Measurements from ENCODE around the gene LCN1.

The LCN1 gene

DNA sequence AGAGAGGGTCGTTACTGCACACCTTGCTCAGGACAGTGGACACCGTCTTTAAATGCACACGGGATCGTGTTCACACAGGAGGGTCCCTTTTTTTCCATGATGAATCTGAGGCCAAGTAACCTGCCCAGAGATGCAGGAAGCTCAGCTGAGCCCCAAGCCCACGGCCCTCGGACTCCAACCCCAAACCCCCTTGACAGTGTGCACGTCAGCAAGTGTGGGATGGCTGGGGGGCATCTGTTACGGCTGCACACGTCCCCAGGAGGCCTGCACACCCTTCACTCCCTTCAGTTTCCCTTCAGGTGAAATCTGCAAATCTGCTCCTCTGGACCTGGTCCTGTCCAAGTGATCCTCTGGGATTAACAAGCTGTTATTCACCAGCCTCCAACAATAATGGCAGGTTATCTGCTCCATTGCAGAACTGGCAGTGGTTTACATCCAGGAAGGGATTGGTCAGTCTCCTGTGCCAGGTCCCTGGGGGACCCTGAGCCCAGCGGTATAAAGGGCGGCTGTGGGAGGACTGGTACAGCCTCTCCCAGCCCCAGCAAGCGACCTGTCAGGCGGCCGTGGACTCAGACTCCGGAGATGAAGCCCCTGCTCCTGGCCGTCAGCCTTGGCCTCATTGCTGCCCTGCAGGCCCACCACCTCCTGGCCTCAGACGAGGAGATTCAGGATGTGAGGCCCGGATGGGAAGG, at the start of gene LCN1:
TSS of gene LCN1 (plus strand) at position 525 of the 692 bp plus-strand sequence. CDS start at position 583, 58 bp downstream.
- no peak for DNase-seq (ENCODE audit: low read depth in 3 of 3)

DNA sequence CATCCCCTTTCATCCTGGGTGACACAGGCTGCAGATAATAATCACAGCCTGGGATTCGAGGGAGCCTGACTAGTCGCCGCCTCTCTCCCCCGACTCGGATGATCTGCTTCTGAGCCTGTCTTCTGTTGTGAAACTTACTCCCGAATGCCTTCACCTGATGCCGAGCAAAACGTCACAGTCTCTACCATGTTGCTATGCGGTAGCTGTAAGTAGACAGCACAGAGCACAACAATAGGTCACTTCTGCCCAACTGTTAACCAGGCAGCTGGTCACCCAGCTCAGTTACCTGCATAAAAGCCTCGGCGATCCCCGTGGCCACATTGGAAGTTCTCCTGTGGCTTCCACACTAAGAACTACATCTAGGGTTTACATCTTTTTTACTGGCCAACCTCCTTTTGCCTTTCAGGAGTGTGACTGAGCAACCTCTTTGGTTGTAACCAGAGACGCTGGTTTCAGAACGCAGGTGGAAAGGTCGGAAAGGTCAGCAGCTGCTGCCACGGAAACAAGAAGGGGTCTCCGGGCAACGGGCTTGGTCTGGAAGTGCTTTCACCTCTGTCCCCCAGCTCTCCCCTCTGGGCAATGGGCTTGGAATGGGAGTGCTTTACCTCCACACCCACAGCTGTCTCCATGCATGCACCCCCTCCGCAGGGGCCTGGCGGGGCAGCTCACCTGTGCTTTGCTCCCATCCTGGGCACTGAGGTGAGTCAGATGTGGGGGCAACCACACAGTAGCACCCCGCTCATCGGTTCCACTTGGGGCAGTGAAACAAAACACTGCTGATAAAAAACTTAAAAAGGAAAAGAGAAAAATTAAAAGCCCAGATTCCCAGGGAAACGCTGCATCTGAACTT, 49.2 kb upstream of the LCN1 start:
- no peak for DNase-seq (ENCODE audit: low read depth in 3 of 3)

DNA sequence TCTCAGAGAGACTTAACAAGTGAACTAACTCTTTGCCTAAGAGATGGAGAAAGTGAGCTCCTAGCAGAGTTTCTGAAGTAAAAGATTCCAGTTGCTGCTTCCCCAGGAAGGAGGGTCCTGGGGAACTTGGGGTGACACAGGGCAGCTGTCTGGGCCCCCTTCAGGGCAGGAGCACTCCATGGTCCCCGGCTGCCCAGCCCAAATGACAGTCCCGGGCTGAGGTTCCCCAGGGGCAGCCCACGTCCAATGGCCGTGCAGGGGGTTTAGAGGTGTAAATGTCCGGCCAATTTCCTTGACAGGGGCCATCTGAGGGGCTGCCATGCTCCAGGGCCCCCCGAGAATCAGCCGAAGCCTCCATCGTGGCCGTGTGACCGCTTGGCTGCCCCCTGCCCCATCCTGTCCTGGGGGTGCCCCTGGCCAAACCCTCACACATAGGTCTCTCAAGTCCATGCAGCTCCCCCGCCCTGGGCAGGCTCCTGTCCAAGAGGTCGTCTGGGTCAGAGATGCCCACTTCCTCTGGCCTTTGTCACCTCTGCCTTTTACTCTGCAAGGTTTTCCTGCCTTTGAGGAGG, 47.2 kb upstream of the LCN1 start:
- no peak for DNase-seq (ENCODE audit: low read depth in 3 of 3)

DNA sequence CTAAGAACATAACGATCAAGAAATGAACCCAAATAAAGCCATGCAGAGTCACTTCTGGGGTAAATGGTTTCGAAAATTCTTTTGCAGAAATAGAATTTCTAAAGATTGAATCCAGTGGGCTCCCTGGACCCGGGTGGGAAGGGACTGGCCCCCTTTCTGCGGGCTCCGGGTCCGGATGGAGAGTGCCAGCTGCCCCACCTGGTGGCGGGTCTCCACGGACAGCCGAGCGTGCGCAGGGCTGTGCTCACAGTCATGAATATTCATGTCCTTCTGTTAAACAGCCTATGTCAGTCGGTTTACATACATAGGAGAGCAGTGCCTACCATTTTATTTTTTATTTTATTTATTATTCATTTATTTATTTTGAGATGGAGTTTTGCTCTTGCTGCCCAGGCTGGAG, 46.3 kb upstream of the LCN1 start:
- DNase-seq (ENCODE audit: low read depth in 3 of 3): no peak

DNA sequence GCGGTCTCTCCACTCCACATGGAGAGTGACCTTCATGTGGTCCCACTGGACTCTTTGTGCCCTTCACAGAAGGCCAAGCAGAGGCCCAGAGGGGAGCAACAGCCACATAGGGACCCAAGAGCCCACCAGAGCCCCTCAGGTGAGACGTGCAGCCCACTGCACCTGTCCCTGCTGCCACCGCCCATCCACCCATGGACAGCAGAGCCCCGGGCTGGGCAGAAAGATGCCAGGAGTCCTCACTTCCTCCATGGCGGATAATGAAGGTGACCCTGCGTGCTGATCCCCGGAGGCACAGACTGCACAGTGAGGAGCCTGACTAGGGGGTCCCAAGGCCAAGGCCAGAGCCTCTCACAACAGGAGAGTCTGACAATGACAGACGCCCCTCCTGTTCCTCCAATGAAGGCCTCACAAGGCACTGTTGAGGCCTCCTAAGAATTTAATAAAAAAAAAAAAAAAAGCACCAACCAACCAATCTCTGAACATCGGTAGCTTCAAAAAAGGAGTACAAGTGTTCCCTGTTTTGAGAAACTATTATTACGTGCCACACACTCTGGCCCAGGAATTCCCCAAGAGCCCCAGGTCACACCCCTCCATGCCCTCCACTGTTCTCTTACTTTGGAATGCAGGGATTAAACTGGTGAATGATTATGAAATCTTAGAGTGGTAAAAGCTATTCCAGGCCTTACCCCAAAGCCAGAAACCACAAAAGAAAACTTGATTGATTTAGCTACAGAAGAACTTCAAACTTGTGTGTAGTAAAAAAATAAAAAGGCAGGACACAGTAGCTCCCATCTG, 44.5 kb upstream of the LCN1 start:
- DNase-seq (ENCODE audit: low read depth in 3 of 3): no peak

DNA sequence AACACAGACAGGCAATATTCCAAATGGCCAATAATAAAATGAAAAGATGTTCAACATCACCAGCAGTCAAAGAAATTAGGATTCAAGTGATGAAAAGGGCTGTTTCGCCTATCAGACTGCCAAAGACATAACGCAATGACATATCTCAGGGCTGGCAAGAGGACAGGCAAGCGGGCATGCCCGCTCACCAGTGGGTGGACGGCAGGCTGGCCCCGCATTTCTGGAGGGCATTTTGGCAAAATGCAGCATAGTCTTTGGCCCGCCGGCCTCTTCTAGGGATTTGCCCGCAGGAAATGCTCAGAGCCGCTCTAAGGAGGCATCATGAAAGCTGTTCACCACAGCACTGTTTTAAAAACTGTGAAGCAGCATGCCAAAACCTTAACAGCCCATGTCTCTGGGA, 43.0 kb upstream of the LCN1 start:
- no peak for DNase-seq (ENCODE audit: low read depth in 3 of 3)

DNA sequence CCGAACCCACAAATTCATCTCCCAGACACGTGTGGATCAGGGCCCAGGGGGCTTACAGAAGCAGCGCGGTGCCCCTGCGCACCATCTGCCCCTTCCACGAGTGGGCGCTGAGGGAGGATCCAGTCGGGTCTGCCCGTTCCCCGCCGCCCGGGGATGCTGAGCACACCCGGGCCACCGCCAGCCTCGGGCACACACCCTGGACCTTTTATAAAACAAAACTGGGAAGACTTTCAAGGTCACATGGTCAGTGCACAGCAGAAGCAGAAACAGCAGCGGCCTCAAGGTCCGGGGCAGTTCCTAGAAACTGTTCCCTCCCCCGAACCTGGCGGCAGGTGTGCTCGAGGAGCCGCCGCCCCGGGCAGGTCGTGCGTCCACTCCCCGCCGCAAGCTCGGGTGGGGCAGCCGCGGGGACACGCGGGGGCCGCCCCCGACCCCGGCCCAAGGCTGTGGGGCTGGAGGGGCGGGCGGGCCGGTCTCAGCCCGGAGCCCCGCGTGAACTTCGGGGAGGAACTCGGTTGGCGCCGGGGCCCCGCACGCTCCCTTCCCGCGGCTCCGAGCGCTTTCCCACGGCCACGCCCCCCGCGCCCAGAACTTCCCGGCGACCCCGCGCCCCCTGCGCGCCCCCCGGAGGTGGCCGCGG, 42.3 kb upstream of the LCN1 start:
- no peak for DNase-seq (ENCODE audit: low read depth in 3 of 3)

DNA sequence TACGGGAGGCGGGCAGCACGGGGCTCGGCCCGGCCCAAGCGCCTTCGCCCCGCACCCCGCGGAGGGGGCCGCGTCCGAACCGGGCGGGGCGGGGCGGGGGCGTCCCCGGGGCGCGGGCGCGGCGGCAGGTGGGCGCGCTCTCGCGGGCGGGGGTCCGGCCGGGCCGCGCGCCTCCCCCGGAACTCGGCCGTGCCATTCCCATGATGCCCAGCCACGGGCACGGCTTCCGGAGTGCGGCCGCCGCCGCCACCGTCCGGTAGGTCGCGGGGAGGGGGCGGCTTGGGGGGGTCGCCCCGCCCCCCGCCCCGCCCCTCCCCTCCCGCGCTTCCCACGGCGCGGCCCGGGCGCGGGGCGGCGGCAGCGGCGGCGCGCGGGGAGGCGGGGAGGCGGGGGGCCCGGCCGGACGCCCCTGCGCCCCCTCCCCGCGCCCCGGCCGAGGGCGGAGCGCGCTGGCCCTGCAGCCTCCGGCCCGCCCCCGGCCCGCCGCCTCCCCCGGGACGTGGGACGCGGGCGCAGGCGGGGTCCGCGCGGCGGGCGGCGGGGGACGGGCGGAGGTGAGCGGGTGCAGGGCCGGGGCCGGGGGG, 41.7 kb upstream of the LCN1 start, which contains the start of gene PPP1R26:
TSS of gene PPP1R26 (plus strand) at position 314 of the 584 bp plus-strand sequence. CDS start 4,729 bp downstream, outside the sequence.
- no peak for DNase-seq (ENCODE audit: low read depth in 3 of 3)

DNA sequence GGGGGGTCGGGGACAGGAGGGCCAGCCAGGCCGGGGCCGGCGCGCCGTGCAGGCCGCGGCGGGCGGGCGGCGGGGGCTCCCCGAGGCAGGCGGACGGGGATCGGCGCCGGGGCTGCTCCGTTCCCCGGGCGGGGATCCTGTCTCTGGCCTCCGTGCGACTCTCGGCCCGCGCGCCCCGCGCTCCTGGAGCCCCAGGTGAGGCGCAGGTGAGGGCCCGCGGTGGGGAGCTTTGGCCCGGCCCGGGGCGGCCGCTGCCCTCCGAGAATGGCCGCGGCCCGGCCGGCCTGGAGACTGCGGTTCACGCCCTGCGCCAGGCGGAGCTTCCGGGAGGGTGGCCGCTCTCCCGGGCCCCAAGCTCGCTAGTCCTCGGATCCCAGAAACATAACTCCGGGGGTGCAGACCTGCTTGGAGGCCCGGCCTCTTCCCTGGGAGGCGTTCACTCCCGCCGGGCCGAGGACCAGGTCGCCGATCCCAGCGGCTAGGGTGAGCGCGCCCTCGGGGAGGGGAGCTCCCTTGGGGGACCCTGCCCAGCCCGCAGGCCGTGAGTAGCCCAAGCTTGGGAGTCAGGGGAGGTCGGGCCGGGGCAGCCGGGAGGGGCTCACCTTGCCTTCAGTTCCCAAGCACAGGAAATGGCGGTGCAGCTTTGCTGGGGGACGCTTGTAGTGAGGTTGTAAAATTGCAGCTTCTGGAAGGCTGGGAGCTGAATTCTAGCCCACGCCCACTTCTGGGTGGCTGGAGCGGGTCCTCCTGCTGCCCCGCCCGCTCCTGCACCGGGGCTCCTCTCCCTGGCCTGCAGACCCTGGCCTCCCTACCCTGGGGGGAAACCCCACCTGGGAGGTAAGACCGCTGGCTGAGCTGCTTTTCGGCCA, 40.9 kb upstream of the LCN1 start:
- DNase-seq (ENCODE audit: low read depth in 3 of 3): no peak

DNA sequence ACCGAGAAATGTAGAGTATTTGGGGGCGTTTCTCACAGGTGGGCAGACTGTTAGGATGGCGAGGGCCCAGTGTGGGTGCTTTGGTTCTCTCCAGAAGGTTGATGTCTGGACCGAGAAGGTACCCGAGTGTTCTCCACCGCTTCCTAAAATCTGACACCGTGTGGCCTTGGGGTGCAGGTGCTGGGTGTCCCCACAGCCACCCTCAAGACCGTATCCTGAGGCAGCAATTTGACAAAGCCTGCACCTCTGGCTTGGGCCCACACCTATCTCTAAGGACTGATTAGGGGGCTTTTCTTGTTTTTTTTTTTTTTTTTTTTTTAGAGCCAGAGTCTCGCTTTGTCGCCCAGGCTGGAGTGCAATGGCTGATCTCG, 40.3 kb upstream of the LCN1 start:
- DNase-seq (ENCODE audit: low read depth in 3 of 3): no peak

DNA sequence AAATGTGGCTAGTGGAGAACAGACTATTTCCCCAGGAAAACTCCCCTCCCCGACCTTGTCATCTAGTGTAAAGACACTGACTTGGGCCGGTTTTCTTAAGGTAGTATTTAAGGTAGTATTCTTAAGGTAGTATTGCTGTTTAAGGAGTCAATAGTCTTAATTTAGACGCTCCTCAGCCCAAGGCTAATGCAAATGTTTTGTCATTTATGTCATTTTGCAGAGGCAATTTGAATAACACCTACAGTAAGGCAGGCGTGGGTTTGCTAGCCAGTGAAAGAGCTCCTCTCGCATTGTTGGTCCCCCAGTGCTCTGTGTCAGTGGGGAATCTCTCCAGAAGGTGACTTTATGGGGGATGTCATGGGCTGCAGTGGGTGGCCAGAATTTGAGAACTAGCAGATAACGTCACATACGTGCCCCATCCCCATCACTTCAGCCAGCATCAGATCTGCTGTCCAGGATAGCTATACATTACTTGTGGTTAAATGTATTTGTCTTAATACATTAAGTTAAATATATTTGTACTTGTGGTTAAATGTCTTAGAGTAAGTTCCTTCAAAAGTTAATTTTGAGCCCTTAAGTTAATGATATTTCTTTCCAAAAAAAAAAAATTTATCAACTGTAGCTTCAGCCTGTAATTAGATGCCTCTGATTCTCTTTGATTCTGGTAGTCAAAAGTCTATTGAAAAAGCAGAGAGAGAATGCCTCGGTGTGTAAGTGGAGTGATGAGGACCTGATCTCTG, 39.1 kb upstream of the LCN1 start:
- DNase-seq (ENCODE audit: low read depth in 3 of 3): no peak

DNA sequence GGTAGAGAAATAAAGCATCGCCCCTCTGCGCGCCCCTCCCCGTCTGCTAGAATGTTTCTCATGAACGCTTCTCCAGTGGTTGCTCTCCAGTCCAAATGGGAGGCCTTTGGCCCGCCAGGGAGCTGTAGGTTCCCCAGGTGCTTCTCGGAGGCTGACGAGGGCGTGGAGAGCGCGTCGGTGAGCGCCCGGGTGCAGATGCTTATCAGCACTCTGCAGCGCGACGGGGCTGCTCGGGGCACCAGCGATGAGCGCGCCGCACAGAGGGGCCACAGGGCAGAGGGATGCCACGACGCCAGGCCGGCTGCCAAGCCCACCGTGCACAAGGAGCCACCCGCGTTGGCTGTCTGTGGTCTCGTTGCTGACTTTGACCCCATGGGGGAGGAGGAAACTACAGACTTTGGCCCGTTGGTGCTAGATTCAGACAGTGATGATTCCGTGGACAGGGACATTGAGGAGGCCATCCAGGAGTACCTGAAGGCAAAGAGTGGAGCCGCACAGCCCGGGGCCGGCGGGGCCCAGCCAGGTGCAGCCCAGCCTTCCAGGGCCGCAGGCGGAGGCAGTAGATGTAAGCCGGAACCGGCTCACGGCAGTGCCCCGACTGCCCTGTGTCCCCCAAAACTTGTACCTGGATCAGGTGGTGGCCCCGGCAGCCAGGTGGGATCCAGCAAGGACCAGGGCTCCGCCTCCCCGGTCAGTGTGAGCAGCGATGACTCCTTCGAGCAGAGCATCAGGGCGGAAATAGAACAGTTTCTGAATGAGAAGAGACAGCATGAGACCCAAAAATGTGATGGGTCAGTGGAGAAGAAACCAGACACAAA, 36.6 kb upstream of the LCN1 start:
- DNase-seq (ENCODE audit: low read depth in 3 of 3): no peak

DNA sequence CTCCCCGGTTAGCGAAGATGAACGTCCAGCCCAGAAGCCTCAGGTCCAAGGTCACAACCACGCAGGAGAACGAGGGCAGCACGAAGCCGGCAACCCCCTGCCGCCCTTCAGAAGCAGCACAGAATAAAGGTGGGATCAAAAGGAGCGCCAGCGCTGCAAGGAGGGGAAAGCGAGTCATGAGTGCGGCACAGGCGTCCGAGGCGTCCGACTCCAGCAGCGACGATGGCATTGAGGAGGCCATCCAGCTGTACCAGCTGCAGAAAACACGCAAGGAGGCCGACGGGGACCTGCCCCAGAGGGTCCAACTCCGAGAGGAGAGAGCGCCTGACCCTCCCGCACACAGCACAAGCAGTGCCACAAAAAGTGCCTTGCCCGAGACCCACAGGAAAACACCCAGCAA, 35.9 kb upstream of the LCN1 start:
- no peak for DNase-seq (ENCODE audit: low read depth in 3 of 3)

DNA sequence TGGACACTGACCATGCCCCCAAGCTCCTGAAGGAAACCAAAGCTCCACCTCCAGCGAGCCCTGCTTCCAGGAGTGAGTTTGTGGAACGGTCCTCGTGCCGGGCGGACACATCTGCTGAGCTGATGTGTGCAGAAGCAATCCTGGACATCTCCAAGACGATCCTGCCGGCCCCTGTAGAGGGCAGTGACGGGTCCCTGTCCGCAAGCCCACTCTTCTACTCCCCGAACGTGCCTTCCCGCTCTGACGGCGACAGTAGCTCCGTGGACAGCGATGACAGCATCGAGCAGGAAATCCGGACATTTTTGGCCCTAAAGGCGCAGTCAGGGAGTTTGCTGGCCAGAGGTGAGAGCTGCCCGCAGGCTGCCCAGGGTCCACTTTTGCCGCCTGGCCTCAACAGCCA, 35.4 kb upstream of the LCN1 start:
- no peak for DNase-seq (ENCODE audit: low read depth in 3 of 3)

DNA sequence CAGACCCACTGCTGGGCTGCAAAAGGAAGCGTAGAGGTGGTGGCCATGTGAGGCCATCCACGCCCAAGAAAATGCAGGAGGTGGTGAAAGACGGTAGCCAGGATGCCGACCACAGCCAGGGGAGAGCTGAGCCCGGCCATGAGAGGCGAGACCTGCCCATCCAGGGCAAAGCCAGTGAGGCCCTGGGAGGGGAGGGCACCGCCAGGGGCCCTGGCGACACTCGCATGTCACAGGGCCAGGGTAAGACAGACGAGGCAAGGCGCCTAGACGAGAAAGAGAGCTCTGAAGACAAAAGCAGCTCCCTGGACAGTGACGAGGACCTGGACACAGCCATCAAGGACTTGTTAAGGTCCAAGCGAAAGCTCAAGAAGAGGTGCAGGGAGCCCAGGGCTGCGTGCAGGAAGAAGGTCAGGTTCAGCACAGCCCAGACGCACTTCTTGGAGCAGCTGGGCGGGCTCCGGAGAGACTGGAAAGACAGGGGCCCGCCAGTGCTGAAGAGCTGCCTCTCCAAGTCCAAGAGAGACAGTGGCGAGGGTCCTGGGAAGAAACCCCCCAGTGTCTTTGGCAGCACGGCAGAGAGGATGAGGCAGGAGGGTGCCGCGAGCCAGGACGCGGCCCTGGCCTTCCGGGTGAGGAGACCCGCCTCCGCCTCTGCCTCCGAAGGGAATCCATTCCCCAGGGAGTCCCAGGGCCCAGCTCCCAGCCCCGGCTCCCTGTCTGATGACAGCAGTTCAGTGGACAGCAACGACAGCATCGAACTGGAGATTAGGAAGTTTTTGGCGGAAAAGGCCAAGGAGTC, 34.8 kb upstream of the LCN1 start:
- DNase-seq (ENCODE audit: low read depth in 3 of 3): no peak

DNA sequence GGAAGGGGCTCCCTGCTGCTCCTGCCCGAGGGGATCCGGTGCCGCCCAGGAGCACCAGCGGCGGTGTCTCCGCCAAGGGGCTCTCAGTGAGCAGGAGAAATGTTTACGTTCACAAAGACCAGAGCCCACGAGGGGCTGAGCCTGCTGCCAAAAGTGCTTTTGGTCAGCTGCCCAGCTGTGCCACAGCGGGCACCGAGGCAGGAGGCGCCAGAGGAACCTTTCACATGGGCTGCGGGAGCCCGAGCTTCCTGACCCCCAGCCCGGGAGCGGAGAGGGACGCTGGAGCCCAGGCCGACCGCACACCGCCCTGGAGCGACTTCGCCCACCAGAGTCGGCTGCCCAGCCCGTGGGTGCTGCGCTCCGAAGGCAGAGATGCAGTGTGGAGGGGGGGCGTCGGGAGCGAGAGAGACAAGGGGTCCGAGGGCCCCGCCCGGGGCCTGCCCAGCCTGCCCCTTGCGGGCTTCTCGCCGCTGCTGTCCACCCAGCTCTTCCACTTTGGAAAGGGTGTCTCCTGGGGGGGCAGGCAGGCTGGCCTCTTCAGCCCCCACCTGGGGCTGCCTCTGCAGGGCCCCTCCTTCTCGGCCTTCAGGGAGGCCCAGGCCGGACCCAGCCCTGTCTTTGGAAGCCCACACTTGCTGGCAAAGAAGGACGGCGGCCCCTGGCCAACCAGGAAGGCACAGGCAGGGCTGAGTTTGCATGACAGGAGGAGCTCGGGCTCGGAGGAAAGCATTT, 33.8 kb upstream of the LCN1 start:
- no peak for DNase-seq (ENCODE audit: low read depth in 3 of 3)

DNA sequence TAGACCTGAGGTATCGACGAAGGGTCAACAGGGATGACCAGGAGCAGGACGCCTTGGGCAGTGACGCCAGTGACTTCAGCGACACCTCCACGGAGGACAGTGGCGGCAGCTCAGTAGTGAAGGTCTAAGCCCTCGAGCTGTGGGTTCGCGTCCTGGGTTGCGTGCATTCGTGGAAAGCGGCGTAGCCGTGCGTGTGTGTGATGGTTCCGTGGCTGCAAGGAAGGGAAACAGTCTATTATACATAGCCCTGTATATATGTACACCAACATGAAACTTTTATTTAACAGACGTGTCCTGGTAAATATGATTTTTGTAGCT, 33.3 kb upstream of the LCN1 start:
- DNase-seq (ENCODE audit: low read depth in 3 of 3): no peak
